Coronary artery (tissue), 2 donors: ENCODE data around the gene FKBP5.

Experiments used
- DNase-seq: peaks from one replicate; pipeline ENCODE4 v3.0.0-alpha.2; 2017; ENCODE audit warnings: low spot score
- H3K27ac ChIP-seq, 2 donors: fragments of 200-600 bp; sonication (generic); one replicate each; pipeline ENCODE4 v1.5.1; 2016 to 2019
- H3K4me3 ChIP-seq: fragments of 200-600 bp; sonication (generic); 2 replicates; pipeline ENCODE4 v1.5.1; 2016; ENCODE audit warnings: mild to moderate bottlenecking, moderate library complexity
- CTCF ChIP-seq: fragments of 200-600 bp; sonication (generic); IDR thresholded peaks from one replicate; pipeline ENCODE4 v1.5.1; 2019; ENCODE audit warnings: antibody characterized with exemption

Gene FKBP5

DNA sequence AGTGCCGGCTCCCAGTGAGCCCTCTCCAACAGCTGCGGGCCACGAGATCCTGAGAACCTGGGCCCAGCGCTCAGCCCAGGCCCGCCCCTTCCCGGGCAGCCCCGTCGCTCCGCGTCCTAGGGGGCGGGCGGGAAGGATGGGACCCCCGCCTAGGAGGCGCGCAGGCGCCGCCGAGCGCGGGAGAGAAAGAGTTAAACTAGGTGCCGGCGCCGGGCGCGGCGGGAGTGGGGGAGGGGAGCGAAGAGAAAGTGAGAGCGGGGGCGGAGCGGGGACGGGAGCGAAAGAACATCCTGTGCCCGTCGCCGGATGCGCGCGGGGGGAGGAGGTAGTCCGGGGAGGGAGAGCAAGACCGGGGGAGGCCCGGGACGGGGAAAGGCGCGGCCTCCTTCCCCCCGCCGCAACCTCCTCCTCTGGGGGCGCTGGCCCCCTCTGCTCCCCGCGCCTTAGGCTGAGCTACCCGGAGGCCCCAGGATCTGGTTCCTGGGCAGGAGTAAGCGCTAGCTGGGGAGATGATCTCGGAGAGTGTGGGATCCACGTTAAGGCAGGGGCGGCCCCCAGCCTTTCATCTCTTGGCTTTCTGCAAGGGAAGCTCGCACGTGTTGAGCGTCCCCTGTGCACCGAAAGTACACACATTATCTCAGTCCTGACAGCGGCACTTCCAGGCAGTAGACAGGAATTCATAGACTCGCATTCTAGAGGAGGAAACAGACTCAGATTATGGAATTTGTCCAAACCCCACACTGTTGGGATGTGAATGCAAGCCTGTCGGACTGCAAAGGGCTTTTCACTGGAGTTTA lies 43.2 kb upstream of the FKBP5 start:
- DNase-seq: peak; percentile 98
- Histone ChIP-seq H3K4me3 (peak overlapping the region; percentile 78), H3K27ac (peak overlapping the region; percentile 100)
- no peak for TF ChIP-seq CTCF

DNA sequence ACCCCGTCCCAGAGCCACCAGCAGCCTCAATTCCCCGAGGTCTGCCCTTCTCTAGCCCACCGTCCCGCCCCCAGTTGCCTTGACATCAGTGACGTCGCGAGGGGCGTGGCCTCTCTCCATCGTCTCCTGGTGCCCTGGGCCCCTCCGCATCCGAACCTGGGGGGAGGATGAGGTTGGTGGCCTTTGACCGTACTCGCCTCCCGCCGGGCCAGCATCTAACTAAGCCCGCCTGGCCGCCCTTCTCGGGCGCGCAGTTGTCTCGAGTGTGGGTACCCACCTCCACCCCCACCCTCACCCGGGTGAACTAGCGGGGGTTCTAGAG lies 42.7 kb upstream of the FKBP5 start:
- peak overlapping the region; percentile 100 for H3K27ac ChIP-seq
- TF ChIP-seq CTCF: no peak

DNA sequence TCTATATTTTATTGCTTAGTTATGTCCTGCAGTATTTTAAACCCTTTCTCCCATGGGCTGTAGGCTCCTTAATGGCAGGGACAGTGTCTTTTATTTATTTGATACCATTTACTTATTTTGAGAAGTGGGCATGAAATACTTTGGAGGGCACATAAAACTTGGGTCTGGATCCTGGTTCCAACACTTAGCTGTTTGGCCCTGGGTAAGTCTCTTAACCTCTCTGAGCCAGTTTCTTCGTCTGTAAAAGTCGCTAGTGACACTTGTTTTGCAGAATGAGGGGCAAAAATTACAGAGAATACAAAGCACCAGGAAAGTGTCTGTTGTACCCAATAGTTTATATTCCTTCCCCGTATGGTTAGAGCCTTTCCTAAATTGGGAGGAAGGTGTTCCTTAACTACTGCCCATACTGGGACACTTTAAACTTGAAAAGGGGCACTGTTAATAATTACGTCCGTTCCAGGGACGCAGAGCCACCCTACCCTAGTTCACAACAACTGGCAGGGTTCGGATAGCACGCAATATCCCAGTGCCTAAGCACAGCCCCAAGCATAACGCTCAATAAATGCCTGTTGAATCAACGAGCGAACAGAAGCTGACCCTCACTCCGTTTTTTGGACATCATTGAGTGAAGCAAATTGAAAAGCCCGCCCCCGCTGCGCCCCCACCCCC lies 42.2 kb upstream of the FKBP5 start:
- peak overlapping the region; percentile 78 for H3K4me3 ChIP-seq
- no peak for TF ChIP-seq CTCF
- no peak for DNase-seq

More for the DNA sequence above, 42.7 kb upstream of the FKBP5 start:
- H3K4me3 ChIP-seq: peak overlapping the region; percentile 78
- DNase-seq: peak; percentile 98

GRCh38 chr6:35729722-35730121 lies 41.0 kb upstream of the FKBP5 start:
- no peak for TF ChIP-seq CTCF
- Histone ChIP-seq H3K4me3 (no peak overlapping the region), H3K27ac (peak overlapping the region; percentile 100)
- DNase-seq: no peak

More for the DNA sequence above, 42.2 kb upstream of the FKBP5 start:
- peak overlapping the region; percentile 100 for H3K27ac ChIP-seq

DNA sequence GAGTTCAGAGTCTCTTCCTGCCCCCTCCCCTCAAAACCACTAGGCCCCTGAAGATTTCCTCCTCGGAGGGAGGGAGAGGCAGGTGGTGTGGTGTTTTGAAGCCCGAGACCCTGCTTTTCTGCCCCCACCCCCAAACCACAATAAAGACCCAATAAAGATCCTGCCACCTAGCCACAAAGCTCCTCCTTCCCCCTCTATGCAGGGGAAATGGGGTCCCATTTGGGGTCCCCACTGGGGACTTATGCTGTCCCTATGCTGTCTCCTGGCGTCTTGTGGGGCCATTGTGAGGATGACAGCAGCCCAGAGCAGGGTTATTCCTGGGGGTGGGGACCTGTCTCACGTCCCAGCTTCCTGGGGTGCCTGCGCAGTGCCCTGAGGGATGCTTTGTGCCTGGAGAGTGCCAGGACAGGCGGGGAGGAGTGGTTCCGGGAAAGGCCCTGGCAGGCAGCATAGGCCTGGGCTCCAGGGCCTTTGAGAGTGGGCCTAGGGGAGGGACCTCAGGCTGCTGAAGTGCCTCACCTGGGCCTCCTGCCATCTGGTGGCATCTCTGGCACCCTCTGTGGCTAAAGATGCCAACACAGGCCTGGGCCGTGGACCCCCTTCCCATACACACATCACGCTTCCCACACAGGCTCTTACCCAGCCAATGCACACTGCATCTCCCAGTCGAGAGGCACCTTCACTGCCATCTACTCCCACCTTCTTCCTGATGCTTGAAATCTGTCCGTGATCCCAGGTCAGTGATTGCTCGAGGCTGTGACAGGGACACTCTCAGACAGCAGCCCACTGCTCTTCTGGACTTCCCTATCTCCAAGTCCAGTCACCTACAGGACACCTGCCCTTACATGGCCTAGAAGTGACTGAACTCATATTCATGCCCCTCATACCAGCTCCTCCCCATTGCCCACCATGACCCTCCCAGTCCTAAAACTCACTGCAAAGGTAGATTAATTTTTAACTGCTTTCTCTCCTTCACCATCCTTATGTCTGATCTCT lies 40.3 kb upstream of the FKBP5 start:
- peak overlapping the region; percentile 67 for H3K4me3 ChIP-seq
- no peak for DNase-seq
- H3K27ac ChIP-seq: peak overlapping the region; percentile 100
- no peak for TF ChIP-seq CTCF

DNA sequence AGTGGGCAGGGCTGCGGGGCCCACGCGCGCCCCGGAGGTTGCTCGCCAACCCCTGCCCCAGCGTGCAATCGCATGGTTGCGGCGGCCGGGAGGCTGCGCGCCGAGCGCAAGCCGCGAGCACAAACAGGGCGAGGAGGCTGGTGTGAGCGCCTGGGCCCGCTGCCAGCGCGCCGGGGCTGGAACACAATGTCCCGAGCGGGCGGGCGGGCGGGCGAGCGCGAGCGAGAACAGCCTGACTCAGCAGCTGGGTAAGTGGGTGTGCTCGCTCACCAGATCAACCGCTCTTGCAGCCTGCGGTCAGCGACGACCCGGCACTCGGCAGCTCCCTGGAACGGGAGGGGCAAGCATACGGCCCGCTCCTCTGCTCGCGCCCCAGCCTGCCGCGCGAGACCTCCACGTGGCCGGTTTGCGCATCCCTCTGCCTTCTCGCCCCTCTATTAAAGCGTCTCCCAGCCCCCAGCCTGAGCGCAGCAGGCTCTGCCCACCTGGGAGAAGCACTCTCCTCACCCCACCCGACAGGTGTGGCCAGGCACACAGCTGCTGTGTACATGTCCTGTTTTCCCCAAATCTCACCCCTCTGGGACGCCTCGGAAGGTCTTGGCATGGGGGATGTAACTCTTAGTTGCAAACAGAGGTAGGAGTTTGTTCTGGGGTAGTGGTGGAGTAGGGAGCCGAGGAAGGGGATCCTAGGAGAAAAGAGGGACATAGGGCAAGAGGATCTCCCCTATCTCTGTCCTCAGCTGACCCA lies 39.4 kb upstream of the FKBP5 start:
- peak; percentile 98 for DNase-seq
- Histone ChIP-seq H3K27ac (peak overlapping the region; percentile 100), H3K4me3 (peak overlapping the region; percentile 75)
- TF ChIP-seq CTCF: no peak
